Esophagus muscularis mucosa (tissue), 3 donors: ENCODE results near the gene ASB9.

Source experiments
- POLR2AphosphoS5 ChIP-seq, 2 donors: sonication (generic); formaldehyde crosslinking; IDR thresholded peaks; one replicate each; pipeline ENCODE4 v1.6.1; 2017; ENCODE audit warnings: antibody characterized with exemption in 2 of 2
- TF ChIP-seq, protein P1 (sequence below), 3 experiments: fragments of 200-600 bp in 2 of 3; fragments of 450-650 bp in 1 of 3; sonication (generic) in 2 of 3; IDR thresholded peaks; one replicate each; pipeline ENCODE4 v1.5.1; 2017 to 2019; ENCODE audit warnings: antibody characterized with exemption in 3 of 3, mild to moderate bottlenecking in 2 of 3, moderate library complexity in 1 of 3

DNA sequence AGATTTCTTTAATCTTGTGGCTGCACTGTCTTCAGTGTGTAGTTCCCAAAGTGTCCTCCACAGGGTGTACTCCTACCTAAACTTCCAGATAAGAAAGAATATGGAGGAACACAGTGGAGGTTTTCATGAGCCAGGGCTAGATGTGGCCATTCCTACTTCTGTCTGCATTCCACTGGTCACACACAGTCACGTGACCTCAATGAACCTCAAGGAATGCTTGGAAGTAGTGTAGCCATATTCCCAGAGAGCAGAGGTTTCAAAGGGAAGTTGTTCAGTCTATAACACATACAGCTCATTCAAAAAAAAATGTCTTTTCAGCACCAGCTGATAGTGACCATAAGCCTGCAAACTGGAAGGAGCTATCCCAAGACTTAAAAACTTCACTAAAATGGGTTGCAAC lies 53.6 kb downstream of the ASB9 start:
- TF ChIP-seq, protein P1, sequence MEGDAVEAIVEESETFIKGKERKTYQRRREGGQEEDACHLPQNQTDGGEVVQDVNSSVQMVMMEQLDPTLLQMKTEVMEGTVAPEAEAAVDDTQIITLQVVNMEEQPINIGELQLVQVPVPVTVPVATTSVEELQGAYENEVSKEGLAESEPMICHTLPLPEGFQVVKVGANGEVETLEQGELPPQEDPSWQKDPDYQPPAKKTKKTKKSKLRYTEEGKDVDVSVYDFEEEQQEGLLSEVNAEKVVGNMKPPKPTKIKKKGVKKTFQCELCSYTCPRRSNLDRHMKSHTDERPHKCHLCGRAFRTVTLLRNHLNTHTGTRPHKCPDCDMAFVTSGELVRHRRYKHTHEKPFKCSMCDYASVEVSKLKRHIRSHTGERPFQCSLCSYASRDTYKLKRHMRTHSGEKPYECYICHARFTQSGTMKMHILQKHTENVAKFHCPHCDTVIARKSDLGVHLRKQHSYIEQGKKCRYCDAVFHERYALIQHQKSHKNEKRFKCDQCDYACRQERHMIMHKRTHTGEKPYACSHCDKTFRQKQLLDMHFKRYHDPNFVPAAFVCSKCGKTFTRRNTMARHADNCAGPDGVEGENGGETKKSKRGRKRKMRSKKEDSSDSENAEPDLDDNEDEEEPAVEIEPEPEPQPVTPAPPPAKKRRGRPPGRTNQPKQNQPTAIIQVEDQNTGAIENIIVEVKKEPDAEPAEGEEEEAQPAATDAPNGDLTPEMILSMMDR (IDR thresholded peaks at IDR 0.05) = no peak
- no peak for TF ChIP-seq POLR2AphosphoS5 (IDR thresholded peaks at IDR 0.05)
